Epithelial cell of prostate (primary cell): ENCODE data around the gene ZHX3.

Experiments
- DNase-seq: peaks from one replicate; pipeline ENCODE4 v3.0.0-alpha.2; 2011; ENCODE audit warnings: low read depth, low spot score
- H3K27ac ChIP-seq: fragments of 450-650 bp; 2 replicates; pipeline ENCODE4 v1.5.1; 2017; ENCODE audit warnings: mild to moderate bottlenecking

ZHX3 gene

GRCh38 chr20:41203660-41204059 is 113.9 kb downstream of the ZHX3 start:
- no peak overlapping the region for H3K27ac ChIP-seq

GRCh38 chr20:41202426-41202825 is 115.1 kb downstream of the ZHX3 start:
- DNase-seq = no peak
- no peak overlapping the region for H3K27ac ChIP-seq

More at GRCh38 chr20:41203660-41204059, 113.9 kb downstream of the ZHX3 start:
- no peak for DNase-seq

GRCh38 chr20:41201760-41202159 is 115.8 kb downstream of the ZHX3 start:
- H3K27ac ChIP-seq = no peak overlapping the region
- DNase-seq = no peak

GRCh38 chr20:41200446-41201202 is 116.9 kb downstream of the ZHX3 start:
- no peak for DNase-seq
- no peak overlapping the region for H3K27ac ChIP-seq

GRCh38 chr20:41198443-41198842 is 119.1 kb downstream of the ZHX3 start:
- no peak overlapping the region for H3K27ac ChIP-seq
- DNase-seq = no peak

- H3K27ac ChIP-seq = no peak overlapping the region
- DNase-seq = no peak
Observed at GRCh38 chr20:41196653-41197225, 120.8 kb downstream of the ZHX3 start.

GRCh38 chr20:41192575-41192974 is 125.0 kb downstream of the ZHX3 start:
- no peak for DNase-seq
- no peak overlapping the region for H3K27ac ChIP-seq

- DNase-seq = no peak
- no peak overlapping the region for H3K27ac ChIP-seq
Observed at GRCh38 chr20:41191562-41192500, 125.7 kb downstream of the ZHX3 start.

GRCh38 chr20:41187668-41188067 is 129.9 kb downstream of the ZHX3 start:
- no peak overlapping the region for H3K27ac ChIP-seq
- DNase-seq = no peak

- H3K27ac ChIP-seq = no peak overlapping the region
- no peak for DNase-seq
Observed at GRCh38 chr20:41185013-41185757, 132.3 kb downstream of the ZHX3 start.

GRCh38 chr20:41183831-41184230 is 133.7 kb downstream of the ZHX3 start:
- no peak overlapping the region for H3K27ac ChIP-seq
- DNase-seq = no peak

- DNase-seq = no peak
- no peak overlapping the region for H3K27ac ChIP-seq
Observed at GRCh38 chr20:41183391-41183790, 134.1 kb downstream of the ZHX3 start.

- peak; percentile 14 for DNase-seq
- peak overlapping the region; percentile 9 for H3K27ac ChIP-seq
Observed at GRCh38 chr20:41182296-41183212, 135.0 kb downstream of the ZHX3 start.

GRCh38 chr20:41181567-41181966 is 136.0 kb downstream of the ZHX3 start:
- no peak for DNase-seq
- H3K27ac ChIP-seq = no peak overlapping the region

- no peak overlapping the region for H3K27ac ChIP-seq
- no peak for DNase-seq
Observed at GRCh38 chr20:41180599-41181333, 136.8 kb downstream of the ZHX3 start.

- DNase-seq = no peak
- H3K27ac ChIP-seq = no peak overlapping the region
Observed at GRCh38 chr20:41179961-41180360, 137.6 kb downstream of the ZHX3 start.

- DNase-seq = no peak
- no peak overlapping the region for H3K27ac ChIP-seq
Observed at GRCh38 chr20:41178904-41179432, 138.6 kb downstream of the ZHX3 start.

- peak overlapping the region; percentile 70 for H3K27ac ChIP-seq
- DNase-seq = no peak
Observed at GRCh38 chr20:41178495-41178894, 139.0 kb downstream of the ZHX3 start.
